C4-2B (cell line): Measurements from ENCODE around the gene ABCA4.
"Not testable (repeated sequence)": the region's sequence is repeated elsewhere in the genome, so short reads cannot be mapped to it uniquely, and the experiment has no call there.

Source experiments
- ZFX ChIP-seq: fragments of 450-650 bp; IDR thresholded peaks from 2 replicates; pipeline ENCODE4 v1.6.1; 2017
- TF ChIP-seq, protein P1 (sequence below): fragments of 450-650 bp; conservative IDR thresholded peaks from 2 replicates; pipeline ENCODE4 v1.5.1; 2017; ENCODE audit warnings: mild to moderate bottlenecking

DNA sequence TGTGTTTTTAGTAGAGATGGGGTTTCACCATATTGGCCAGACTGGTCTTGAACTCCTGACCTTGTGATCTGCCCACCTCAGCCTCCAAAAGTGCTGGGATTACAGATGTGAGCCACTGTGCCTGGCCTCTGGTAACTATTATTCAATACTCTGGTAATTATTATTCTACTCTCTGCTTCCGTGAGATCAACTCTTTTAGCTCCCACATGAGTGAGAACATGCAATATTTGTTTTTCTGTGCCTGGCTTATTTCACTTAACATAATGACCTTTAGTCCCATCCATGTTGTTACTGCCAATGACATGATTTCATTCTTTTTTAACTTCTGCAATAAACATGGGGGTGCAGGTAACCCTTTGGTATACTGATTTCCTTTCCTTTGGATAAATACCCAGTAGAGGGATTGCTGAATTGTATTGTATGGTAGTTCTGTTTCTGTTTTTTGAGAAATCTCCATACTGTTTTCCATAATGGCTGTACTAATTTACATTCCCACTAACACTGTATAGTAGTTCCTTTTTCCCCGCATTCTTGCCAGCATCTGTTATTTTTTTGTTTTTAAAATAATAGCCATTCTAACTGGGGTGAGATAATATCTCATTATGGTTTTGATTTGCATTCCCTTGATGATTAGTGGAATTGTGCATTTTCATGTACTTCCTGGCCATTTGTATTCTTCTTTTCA, 173.8 kb downstream of the ABCA4 start:
- TF ChIP-seq, protein P1, sequence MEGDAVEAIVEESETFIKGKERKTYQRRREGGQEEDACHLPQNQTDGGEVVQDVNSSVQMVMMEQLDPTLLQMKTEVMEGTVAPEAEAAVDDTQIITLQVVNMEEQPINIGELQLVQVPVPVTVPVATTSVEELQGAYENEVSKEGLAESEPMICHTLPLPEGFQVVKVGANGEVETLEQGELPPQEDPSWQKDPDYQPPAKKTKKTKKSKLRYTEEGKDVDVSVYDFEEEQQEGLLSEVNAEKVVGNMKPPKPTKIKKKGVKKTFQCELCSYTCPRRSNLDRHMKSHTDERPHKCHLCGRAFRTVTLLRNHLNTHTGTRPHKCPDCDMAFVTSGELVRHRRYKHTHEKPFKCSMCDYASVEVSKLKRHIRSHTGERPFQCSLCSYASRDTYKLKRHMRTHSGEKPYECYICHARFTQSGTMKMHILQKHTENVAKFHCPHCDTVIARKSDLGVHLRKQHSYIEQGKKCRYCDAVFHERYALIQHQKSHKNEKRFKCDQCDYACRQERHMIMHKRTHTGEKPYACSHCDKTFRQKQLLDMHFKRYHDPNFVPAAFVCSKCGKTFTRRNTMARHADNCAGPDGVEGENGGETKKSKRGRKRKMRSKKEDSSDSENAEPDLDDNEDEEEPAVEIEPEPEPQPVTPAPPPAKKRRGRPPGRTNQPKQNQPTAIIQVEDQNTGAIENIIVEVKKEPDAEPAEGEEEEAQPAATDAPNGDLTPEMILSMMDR = not testable (repeated sequence)
- not testable (repeated sequence) for TF ChIP-seq ZFX
